Breast epithelium (tissue), 3 donors: ENCODE data around the gene SHISA7.

Experiments
- POLR2A ChIP-seq: fragments of 450-650 bp; IDR thresholded peaks from one replicate; pipeline ENCODE4 v1.6.1; 2016; ENCODE audit warnings: antibody characterized with exemption, mild to moderate bottlenecking, moderate library complexity
- POLR2AphosphoS5 ChIP-seq, 3 donors: sonication (generic); formaldehyde crosslinking; IDR thresholded peaks; one replicate each; pipeline ENCODE4 v1.6.1; 2017; ENCODE audit warnings: antibody characterized with exemption in 3 of 3
- TF ChIP-seq, protein P1 (sequence below), 3 donors: fragments of 450-650 bp; IDR thresholded peaks; one replicate each; pipeline ENCODE4 v1.5.1; 2016 to 2017; ENCODE audit warnings: antibody characterized with exemption in 3 of 3, mild to moderate bottlenecking in 3 of 3, moderate library complexity in 3 of 3

DNA sequence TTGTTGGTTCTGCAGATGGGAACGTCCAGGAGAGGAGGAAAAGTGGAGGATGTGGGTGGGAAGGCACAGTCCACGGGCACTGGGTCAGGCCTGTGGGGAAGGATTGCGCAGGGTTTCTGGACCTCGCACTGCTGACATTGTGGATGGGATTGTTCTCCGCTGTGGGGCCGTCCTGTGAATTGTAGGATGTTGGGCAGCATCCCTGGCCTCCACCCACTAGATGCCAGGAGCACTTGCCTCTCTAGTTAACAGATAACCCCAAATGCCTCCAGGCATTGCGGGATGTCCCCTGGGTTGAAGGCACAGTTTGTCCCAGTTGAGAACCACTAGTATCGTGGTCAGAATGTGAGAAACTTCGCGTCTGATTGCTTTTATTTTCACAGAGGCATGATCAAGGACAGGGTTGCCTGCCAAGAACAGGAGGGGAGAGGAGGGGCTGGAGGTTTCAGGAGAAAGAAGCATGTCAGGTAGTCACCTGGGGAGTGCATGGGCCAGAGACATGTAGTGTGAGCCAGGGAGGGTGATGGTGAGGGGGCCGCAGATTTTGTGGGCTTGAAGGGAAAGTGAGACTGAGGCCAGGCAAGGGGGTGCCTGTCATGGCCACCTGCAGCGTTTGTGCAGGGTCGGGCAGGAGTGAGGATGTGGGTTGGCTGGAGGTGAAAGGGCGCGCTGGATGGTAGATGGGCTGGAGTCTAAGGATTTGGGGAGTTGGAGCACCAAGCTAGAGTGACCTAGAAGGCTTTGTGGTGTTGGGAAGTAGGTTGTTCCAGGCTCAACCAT, 36.5 kb upstream of the SHISA7 start:
- TF ChIP-seq POLR2AphosphoS5 (IDR thresholded peaks at IDR 0.05) (no peak), POLR2A (no peak)
- TF ChIP-seq, protein P1, sequence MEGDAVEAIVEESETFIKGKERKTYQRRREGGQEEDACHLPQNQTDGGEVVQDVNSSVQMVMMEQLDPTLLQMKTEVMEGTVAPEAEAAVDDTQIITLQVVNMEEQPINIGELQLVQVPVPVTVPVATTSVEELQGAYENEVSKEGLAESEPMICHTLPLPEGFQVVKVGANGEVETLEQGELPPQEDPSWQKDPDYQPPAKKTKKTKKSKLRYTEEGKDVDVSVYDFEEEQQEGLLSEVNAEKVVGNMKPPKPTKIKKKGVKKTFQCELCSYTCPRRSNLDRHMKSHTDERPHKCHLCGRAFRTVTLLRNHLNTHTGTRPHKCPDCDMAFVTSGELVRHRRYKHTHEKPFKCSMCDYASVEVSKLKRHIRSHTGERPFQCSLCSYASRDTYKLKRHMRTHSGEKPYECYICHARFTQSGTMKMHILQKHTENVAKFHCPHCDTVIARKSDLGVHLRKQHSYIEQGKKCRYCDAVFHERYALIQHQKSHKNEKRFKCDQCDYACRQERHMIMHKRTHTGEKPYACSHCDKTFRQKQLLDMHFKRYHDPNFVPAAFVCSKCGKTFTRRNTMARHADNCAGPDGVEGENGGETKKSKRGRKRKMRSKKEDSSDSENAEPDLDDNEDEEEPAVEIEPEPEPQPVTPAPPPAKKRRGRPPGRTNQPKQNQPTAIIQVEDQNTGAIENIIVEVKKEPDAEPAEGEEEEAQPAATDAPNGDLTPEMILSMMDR (IDR thresholded peaks at IDR 0.05) = no peak
